ENCODE results near the gene ZNF783. TPM values are rescaled to one million over a fixed set of nuclear protein-coding genes. Genes with fewer than 3 reads are reported as not detected.

The ZNF783 gene
- total and polyA plus RNA-seq, 2 donors, result 7.1 to 12.2 TPM

- WGBS, result 91% methylated on average over 8 of the region's 8 CpGs
- Histone ChIP-seq H3K4me1 (ENCODE audit: insufficient read depth) (no peaks in the 10 kb centered on the region), H3K36me3 (ENCODE audit: insufficient read depth) (peaks cover 5% of the 10 kb centered on the region), H3K27ac (ENCODE audit: low read depth) (no peak overlapping the region), H3K4me3 (ENCODE audit: low read depth, low read length) (no peak overlapping the region)
- no peak for DNase-seq (ENCODE audit: extremely low spot score)
Observed at GRCh38 chr7:149280661-149281507, 18.9 kb downstream of the ZNF783 start.

- 94% methylated on average over 59 of the region's 59 CpGs for WGBS
- Histone ChIP-seq H3K36me3 (ENCODE audit: insufficient read depth) (peaks cover 5% of the 10 kb centered on the region), H3K27ac (ENCODE audit: low read depth) (no peak overlapping the region), H3K4me1 (ENCODE audit: insufficient read depth) (no peaks in the 10 kb centered on the region), H3K4me3 (ENCODE audit: low read depth, low read length) (no peak overlapping the region)
- no peak for DNase-seq (ENCODE audit: extremely low spot score)
Observed at GRCh38 chr7:149281508-149282330, 19.7 kb downstream of the ZNF783 start.

GRCh38 chr7:149282331-149282655 is 20.3 kb downstream of the ZNF783 start:
- Histone ChIP-seq H3K4me3 (ENCODE audit: low read depth, low read length) (no peak overlapping the region), H3K36me3 (ENCODE audit: insufficient read depth) (peaks cover 5% of the 10 kb centered on the region), H3K27ac (ENCODE audit: low read depth) (no peak overlapping the region), H3K4me1 (ENCODE audit: insufficient read depth) (no peaks in the 10 kb centered on the region)
- WGBS, result 89% methylated on average over 5 of the region's 5 CpGs
- no peak for DNase-seq (ENCODE audit: extremely low spot score)

GRCh38 chr7:149283321-149283720 is 21.3 kb downstream of the ZNF783 start:
- Histone ChIP-seq H3K27ac (ENCODE audit: low read depth) (no peak overlapping the region), H3K4me3 (ENCODE audit: low read depth, low read length) (no peak overlapping the region), H3K4me1 (ENCODE audit: insufficient read depth) (no peaks in the 10 kb centered on the region), H3K36me3 (ENCODE audit: insufficient read depth) (peaks cover 5% of the 10 kb centered on the region)
- DNase-seq (ENCODE audit: extremely low spot score), result no peak
- 92% methylated on average over 3 of the region's 3 CpGs for WGBS

GRCh38 chr7:149284343-149284742 is 22.3 kb downstream of the ZNF783 start:
- Histone ChIP-seq H3K4me1 (ENCODE audit: insufficient read depth) (no peaks in the 10 kb centered on the region), H3K36me3 (ENCODE audit: insufficient read depth) (peaks cover 3% of the 10 kb centered on the region), H3K27ac (ENCODE audit: low read depth) (no peak overlapping the region), H3K4me3 (ENCODE audit: low read depth, low read length) (no peak overlapping the region)
- DNase-seq (ENCODE audit: extremely low spot score), result no peak
- WGBS, result 60% methylated on average over 3 of the region's 3 CpGs

- Histone ChIP-seq H3K4me1 (ENCODE audit: insufficient read depth) (no peaks in the 10 kb centered on the region), H3K4me3 (ENCODE audit: low read depth, low read length) (peak overlapping the region; percentile 59), H3K27ac (ENCODE audit: low read depth) (no peak overlapping the region), H3K36me3 (ENCODE audit: insufficient read depth) (peaks cover 3% of the 10 kb centered on the region)
- whole genome bisulfite sequencing, result 2% methylated on average over 66 of the region's 66 CpGs
- DNase-seq (ENCODE audit: extremely low spot score), result peak; percentile 66
Observed at GRCh38 chr7:149284850-149285585, 23.0 kb downstream of the ZNF783 start.

- no peak for DNase-seq (ENCODE audit: extremely low spot score)
- WGBS, result 4% methylated on average over 11 of the region's 11 CpGs
- Histone ChIP-seq H3K4me1 (ENCODE audit: insufficient read depth) (no peaks in the 10 kb centered on the region), H3K4me3 (ENCODE audit: low read depth, low read length) (peak overlapping the region; percentile 59), H3K27ac (ENCODE audit: low read depth) (no peak overlapping the region), H3K36me3 (ENCODE audit: insufficient read depth) (peaks cover 3% of the 10 kb centered on the region)
Observed at GRCh38 chr7:149285603-149286002, 23.6 kb downstream of the ZNF783 start.

GRCh38 chr7:149286811-149287400 is 24.9 kb downstream of the ZNF783 start:
- H3K36me3 ChIP-seq (ENCODE audit: insufficient read depth), result no peaks in the 10 kb centered on the region
- 96% methylated on average over 6 of the region's 6 CpGs for WGBS

GRCh38 chr7:149287622-149288021 is 25.6 kb downstream of the ZNF783 start:
- Histone ChIP-seq H3K36me3 (ENCODE audit: insufficient read depth) (no peaks in the 10 kb centered on the region), H3K4me3 (ENCODE audit: low read depth, low read length) (no peak overlapping the region), H3K27ac (ENCODE audit: low read depth) (no peak overlapping the region), H3K4me1 (ENCODE audit: insufficient read depth) (no peaks in the 10 kb centered on the region)
- 92% methylated on average over 10 of the region's 10 CpGs for WGBS
- DNase-seq (ENCODE audit: extremely low spot score), result no peak

More at GRCh38 chr7:149286811-149287400, 24.9 kb downstream of the ZNF783 start:
- Histone ChIP-seq H3K4me3 (ENCODE audit: low read depth, low read length) (no peak overlapping the region), H3K4me1 (ENCODE audit: insufficient read depth) (no peaks in the 10 kb centered on the region), H3K27ac (ENCODE audit: low read depth) (no peak overlapping the region)
- no peak for DNase-seq (ENCODE audit: extremely low spot score)

- no peak for DNase-seq (ENCODE audit: extremely low spot score)
- Histone ChIP-seq H3K36me3 (ENCODE audit: insufficient read depth) (no peaks in the 10 kb centered on the region), H3K27ac (ENCODE audit: low read depth) (no peak overlapping the region), H3K4me3 (ENCODE audit: low read depth, low read length) (no peak overlapping the region), H3K4me1 (ENCODE audit: insufficient read depth) (no peaks in the 10 kb centered on the region)
- WGBS, result 91% methylated on average over 8 of the region's 8 CpGs
Observed at GRCh38 chr7:149289262-149289661, 27.3 kb downstream of the ZNF783 start.

GRCh38 chr7:149289856-149290255 is 27.9 kb downstream of the ZNF783 start:
- Histone ChIP-seq H3K36me3 (ENCODE audit: insufficient read depth) (no peaks in the 10 kb centered on the region), H3K27ac (ENCODE audit: low read depth) (no peak overlapping the region), H3K4me3 (ENCODE audit: low read depth, low read length) (no peak overlapping the region), H3K4me1 (ENCODE audit: insufficient read depth) (no peaks in the 10 kb centered on the region)
- DNase-seq (ENCODE audit: extremely low spot score), result no peak
- WGBS, result 96% methylated on average over 4 of the region's 4 CpGs

GRCh38 chr7:149291036-149291780 is 29.2 kb downstream of the ZNF783 start:
- H3K4me3 ChIP-seq (ENCODE audit: low read depth, low read length), result no peak overlapping the region
- H3K36me3 ChIP-seq (ENCODE audit: insufficient read depth), result no peaks in the 10 kb centered on the region
- H3K27ac ChIP-seq (ENCODE audit: low read depth), result no peak overlapping the region
- DNase-seq (ENCODE audit: extremely low spot score), result no peak
- H3K4me1 ChIP-seq (ENCODE audit: insufficient read depth), result no peaks in the 10 kb centered on the region
- 81% methylated on average over 13 of the region's 13 CpGs for WGBS
